NCI-H1048 (cell line): Measurements from ENCODE around the gene RPGRIP1L.

Experiments used
- DNase-seq: peaks from one replicate; lab custom pipeline; 2025; lab: John Stamatoyannopoulos, UW

The RPGRIP1L gene

DNA sequence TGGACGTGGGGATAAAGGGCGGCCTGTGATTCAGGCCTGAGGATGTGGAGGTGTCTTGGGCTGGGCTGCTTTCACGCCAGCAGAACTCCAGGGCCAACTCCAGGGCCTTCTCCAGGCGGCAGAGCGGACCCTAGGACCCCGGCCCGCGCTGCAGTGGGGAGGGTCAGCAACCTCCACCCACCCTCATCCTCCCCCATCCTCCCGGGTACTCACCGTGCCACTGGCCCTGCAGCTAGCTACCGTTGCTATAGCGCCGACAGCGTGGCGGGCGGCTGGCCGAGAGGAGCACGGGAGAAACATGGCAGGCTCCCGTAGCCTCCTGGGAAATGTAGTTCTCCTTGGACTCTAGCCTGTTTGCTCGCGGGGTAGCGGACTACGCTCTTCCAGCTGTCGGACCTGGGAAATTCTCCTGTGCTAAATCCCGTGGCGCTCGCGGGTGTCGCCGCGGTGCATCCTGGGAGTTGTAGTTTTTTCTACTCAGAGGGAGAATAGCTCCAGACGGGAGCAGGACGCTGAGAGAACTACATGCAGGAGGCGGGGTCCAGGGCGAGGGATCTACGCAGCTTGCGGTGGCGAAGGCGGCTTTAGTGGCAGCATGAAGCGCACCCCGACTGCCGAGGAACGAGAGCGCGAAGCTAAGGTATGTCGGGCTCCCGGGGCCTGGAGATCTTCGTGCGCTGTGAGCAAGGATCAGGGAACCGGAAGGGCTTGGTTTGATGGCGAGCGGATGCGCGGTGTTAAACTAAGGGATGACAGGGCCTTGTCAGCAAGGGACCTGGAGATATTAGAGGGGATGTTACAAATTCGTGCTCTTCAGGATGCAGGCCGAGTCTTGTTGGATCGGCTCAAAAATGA, at the start of gene RPGRIP1L, which contains the start of gene FTO:
Gene RPGRIP1L, minus strand, starts transcription at position 270 of the 855 bp plus-strand sequence. CDS start 3,136 bp downstream, outside the sequence.
Gene FTO, plus strand, starts transcription at position 567 of the 855 bp plus-strand sequence.
- peak; percentile 78 for DNase-seq

DNA sequence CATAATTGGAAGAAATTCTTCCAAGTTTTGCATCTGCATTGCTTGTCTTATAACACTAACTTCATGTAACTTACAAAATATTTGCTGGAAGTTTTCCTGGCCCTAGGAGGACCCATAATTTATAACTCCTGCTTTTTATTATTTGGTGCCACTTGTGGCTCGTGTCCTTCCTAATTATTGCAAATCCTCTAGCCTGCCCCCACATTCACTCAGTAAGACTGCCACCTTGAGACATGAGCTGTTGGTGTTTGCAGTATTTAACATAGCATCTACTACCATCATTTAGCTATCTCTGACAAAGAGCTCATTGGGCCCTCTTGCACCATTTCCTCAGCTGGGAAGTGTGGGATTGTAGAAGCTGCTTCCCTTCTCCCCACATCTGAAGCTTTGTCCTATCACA, 49.8 kb upstream of the RPGRIP1L start:
- no peak for DNase-seq

DNA sequence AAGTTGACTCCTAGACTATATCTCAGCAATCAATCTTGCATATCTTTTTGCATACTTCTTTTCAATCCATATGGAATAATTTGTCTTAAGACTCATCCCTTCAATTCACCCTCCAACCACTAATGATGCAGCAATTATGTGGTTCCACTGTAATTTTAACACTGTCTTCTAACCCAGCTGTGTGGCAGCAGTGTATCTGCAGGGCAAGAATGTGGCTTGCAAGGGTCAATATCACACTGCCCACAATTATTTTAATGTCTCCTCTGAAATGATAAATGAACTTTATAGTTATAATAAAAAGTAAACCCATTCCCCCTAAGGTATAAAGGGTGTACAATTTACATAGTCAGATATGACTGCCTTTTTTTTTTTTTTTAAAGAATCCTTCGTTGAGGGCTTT, 48.9 kb upstream of the RPGRIP1L start:
- DNase-seq, result no peak

DNA sequence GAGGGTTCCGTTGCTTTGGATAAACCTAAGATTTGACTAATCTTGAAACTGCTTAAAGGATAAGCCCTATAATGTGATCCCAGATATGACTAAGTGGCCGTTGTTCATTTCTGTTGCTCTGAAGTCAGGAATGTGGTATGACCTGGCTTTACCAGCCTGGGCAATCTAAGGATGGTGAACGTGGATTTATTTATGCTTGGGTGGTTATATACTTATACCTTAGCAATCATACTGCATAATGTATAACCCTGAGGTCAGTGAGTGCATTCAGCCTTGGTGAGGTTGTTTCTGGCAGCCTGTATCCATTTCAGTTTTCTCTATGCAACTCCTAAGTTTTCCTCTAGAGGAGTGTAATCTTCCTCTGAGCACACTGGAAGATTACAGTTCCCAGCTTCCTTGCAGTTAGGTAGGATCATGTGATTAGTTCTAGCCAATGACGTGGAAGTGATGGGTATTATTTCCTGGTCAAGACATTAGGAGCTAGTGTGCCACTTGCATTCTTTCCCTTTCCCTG, 42.2 kb upstream of the RPGRIP1L start:
- DNase-seq, result no peak

DNA sequence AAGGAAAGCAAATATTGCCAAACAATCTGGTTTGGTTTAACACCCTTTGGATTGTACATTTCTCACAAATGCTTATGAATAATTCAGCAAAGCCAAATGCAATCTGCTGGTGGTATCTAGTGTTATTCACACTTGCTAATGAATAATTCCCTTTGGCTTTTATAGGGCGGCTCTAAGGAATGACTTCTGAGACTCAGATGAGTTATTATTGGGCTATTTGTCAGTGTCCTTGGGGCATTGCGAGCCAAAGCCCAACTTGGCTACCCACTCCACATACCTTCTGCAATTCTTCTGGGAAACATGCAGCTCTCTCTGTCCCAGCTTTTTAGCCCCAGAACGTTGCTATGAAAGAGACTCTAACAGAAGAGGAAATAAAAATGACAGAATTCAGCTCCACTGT, 41.4 kb upstream of the RPGRIP1L start:
- no peak for DNase-seq

DNA sequence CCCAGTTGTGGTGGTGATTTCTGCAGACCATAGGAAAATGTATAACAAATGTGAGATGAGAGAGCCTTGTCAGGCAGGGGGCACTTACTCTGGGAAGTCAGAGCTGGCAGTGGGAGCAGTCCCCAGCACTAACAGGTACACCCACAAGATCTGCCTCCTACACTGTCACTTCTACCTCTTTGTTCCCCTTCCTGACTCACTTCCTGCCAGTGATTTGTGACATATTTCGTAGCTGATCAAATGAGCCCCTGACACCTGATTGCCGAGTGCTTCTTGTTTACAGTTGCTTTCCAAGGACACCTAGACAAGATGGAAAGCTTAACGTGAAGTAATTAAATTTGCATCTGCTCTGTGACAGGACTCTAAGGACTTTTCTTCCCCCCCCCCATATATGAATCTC, 40.8 kb upstream of the RPGRIP1L start:
- DNase-seq, result no peak

DNA sequence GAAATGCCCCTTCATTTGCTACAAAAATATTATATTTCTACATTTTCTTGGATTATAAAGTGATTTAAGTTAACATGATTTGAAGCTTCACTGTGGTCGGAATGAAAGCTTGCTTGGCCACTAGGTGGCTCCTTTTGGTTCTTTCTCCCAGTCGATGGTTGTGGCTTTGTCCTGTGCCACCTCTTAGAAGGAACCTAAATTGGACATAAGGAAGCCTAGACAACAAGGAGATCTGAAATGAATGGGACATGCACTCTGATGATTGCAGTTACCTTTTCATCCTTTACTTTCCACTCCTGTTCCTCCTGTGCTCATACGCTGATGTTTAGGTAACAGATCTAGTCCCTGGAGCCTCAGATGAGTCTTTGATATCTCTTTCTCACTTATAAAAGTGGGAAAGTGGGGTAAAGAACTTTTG, 39.5 kb upstream of the RPGRIP1L start:
- no peak for DNase-seq

DNA sequence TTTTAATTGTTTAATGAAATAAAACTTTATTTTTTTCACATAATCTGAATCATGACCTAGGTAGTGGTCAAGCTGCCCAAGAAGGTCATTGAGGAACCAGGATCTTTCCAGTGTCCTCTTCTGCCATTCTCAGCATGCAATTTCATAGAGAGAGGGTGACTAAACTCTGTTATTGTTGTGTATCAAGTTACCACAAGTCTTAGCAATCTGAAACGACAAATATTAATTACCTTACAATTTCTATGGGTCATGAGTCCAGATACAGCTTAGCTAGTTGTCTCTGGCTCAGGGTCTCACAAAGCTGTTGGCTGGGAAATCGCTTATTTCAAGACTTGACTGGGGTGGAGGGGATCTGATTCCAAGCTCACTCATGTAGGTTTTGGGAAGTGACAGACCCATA, 37.9 kb upstream of the RPGRIP1L start:
- no peak for DNase-seq

DNA sequence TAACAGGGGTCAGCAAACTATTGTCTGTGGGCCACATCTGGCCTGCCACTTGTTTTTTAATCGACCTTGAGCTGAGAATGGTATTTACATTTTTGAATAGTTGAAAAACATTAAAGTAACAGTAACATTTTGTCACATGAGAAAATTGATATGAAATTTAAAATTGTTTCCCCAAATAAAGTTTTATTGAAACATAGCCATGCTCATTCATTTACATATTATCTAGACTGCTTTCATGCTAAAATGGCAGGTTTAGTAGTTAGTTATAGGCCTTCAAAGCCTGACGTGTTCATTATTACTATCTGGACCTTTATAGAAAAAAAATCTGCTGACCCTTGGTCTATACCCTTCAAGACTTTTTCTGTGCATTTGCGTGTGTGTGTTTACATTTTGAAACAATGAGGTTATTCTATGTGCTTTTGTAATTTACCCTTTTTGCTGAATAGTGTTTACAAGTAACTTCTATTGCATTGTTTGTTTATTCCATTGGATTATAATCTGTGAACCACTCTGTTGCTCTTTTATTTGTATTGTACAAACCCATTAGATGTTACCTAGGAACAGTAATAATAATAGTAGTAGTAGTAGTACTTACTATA, 37.4 kb upstream of the RPGRIP1L start:
- no peak for DNase-seq

DNA sequence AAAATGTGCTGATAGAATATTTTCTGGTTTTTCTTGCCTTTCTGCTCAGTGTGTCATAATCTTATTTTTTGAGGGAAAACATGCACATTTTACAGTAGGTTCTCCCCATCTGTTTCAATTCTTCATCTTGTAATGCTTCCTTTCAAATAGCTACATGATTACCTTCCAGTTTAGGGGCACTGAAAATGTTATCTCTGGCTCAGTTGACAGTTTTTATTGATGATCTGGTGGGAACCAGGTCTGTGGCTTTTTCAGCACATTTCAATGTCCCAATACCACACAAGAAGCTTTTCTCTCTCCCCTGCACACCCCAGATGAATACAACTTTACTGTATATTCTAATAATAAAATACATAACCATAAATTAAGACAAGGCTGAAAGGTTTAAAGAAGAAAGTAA, 36.8 kb upstream of the RPGRIP1L start:
- DNase-seq, result no peak

DNA sequence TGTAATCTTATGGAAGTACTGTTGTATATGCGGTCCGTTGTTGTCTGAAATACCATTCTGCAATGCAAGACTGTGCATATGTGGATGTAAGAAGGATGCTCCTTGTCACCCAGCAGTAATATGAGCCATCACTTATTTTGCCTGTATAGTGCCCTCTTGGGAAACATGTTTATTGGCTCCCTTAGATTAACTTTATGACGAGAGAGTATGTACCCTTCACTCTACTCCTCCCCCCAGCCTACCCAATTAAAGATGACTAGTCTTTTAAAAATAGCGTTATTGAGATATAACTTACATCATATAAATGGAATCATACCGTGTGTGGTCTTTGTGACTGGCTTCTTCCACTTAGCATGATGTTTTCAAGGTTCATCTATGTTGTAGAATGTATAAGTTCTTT, 33.9 kb upstream of the RPGRIP1L start:
- no peak for DNase-seq

DNA sequence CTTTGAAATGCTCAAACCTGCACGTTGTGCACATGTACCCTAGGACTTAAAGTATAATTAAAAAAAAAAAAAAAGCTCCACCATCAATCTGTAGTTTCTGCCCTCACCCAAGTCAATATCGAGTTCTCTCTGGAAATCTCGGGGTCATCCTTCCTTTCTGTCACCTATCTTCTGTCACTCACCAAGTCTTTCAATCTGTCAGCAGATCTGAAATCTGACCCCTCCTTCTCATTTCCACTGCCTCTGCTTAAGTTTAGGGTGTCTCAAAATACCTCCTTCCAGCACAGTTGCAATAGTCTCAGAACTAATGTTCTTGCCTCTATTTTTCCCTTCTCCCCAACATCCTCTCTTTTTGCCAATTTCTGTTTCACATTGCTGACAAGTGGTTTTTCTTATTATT, 32.6 kb upstream of the RPGRIP1L start:
- DNase-seq, result no peak

DNA sequence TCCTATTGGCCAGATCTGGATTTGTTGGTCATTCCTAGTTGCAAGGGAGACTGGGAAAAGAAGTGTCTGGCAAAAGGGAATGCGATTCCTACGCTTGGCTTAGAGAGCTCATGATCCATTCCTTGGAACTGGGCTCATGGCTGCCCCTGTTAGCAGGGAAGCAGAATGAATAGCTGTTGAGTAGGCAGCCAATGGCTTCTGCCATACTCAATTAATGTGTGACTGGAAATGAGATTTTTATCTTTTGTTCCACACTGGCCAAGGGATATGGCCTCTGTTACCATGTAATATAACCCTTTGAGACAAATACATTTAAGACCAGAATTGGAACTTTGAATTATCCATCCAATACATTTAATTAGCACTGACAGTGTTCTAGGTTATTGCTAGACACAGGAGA, 31.2 kb upstream of the RPGRIP1L start:
- no peak for DNase-seq

DNA sequence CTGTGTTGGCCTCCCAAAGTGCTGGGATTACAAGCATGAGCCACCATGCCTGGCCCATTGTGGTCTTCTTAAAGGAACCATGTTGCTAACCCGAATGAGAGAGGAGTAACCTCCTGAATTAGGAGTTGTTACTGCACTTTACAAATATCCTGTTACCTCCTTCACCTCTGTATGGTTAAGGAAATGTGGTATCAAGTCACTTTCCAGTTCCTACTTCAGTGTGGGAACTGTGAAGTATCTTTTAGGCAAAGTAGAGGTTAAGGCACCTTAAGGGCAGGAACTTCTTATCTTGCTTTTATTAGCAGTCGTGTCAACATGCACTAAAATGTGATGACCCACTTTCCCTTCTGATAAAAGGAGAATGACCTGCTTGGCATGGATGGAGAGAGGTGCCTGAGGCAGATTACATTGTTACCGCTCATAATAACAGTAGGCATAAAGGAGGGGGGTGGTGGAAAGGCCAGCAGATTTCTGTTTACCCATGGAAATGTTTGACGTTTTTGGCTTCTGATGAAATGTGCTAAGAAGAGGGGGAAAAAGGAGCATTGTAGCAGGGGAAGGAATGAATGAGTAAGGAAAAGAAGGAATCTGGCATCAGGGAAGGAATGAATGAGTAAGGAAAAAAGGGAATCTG, 28.8 kb upstream of the RPGRIP1L start:
- no peak for DNase-seq

DNA sequence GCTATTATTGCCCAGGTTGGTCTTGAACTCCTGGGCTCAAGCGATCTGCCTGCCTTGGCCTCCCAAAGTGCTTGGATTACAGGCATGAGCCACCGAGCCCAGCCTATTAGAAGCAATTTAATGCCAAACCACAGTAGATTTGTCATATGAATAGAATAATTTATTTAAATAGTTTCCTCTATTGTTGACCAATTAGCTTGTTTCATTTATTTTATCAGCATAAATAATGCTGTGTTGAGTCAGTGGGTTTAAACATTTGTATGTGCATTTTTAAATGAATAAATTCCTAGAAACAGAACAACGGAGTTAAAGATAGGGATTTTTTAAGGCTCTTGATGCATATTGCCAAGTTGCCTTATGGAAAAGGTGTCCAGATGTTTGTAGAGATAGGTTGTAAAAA, 27.0 kb upstream of the RPGRIP1L start:
- no peak for DNase-seq

DNA sequence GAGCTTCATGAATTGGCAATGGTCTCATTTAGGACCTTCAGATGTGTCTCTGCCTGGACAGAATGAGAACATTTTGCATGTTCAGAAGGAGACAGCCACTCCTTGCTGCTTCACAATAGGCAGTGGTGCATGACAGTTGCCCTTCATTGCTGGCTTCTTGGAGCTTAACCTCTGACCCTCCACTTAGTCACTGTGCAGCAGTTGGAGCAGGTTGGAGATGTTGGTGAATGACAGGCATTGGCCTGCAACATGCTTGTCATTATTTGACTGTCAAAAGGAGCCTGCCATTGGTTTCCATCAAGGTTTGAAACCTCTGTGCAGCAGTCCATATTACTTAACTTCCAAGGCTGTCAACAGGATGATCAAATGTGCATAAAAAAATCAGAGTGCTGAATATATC, 23.0 kb upstream of the RPGRIP1L start:
- no peak for DNase-seq

DNA sequence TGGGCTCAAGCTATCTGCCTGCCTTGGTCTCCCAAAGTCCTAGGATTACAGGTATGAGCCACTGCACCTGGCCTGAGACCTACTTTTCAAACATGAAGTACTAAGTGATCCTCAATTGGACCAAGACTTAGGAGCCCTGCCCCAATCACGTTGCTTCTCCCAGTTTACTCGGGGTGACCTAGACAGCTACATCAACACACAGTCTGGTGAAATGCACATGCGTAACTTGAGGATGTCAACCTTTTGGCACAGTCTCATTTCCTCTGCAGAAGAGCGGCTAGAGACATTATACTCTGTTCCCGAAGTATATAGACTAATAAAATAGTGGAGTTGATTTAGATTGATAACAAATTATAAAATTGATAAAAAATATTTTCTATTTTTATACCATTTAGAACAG, 17.4 kb upstream of the RPGRIP1L start:
- DNase-seq, result no peak

DNA sequence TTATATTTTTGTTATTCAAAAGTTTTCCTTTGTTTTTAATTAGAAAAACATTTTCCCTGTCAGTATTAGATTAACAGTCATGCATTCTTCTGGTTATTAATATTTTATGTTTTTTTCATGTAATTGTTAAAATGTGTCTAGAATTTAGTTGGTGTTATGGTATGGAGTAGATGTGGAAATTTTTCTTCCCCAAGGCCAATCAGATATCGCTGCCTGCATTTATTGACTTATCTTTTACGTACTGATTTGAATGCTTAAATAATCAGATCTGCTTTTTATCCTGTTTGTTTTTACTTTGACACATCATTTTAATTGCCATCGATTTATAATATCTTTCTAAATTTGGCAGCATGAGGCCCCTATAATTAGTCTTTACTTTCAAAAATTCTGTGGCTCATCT, 13.9 kb upstream of the RPGRIP1L start:
- no peak for DNase-seq

DNA sequence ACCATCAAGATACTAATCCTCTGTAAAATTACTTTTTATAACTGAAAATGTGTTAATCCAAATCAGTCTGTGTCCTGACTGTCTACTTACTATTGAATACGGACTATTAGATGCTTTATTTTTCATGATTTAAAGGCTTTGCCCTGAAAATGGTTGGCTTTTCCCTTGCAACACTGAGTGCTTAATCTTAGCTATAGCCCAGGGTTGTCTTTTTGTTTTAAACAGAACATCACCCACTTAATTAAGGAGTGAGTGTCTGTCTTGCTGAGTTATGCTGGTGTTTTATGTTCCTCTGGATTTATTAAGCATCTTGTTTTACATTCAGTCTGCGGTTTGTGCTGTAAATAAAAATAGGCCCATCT, 11.3 kb upstream of the RPGRIP1L start:
- no peak for DNase-seq

DNA sequence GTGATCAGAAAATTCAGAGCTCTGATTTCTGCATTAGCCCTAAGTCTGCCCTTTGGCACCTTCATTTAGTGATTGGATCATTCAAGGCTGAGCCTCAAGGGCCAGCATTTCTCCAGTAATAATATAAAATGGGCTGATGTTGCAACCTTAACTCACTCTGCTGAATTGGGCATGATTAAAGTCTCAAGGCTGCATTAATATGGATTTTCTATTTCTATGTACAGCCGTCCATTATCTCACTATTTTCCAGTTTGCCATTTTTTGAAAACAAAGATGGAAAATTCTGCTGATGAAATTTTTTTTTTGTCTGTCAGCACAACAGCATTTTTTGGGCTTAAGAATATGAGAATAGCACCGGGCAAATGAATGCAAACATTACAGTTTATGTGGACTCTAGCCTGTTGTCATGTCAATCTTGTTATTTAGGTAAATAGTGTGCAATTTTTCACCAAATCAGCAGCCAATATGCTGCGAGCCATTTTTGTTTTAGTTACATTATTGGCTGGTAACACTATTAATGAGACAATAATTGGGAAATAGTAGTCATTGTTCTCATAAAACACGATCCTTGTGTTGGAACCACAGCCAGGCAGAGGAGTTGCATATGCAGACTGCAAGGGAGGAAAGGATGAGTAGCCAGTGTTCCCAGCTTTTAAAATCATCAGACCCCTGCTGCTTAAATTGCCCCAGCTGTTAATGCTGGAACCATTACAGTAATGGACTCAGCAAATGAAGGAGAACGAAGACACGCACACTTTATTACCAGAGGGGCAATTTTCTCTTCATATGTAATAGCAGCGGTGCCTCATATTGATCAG, 10.8 kb upstream of the RPGRIP1L start:
- DNase-seq, result no peak

DNA sequence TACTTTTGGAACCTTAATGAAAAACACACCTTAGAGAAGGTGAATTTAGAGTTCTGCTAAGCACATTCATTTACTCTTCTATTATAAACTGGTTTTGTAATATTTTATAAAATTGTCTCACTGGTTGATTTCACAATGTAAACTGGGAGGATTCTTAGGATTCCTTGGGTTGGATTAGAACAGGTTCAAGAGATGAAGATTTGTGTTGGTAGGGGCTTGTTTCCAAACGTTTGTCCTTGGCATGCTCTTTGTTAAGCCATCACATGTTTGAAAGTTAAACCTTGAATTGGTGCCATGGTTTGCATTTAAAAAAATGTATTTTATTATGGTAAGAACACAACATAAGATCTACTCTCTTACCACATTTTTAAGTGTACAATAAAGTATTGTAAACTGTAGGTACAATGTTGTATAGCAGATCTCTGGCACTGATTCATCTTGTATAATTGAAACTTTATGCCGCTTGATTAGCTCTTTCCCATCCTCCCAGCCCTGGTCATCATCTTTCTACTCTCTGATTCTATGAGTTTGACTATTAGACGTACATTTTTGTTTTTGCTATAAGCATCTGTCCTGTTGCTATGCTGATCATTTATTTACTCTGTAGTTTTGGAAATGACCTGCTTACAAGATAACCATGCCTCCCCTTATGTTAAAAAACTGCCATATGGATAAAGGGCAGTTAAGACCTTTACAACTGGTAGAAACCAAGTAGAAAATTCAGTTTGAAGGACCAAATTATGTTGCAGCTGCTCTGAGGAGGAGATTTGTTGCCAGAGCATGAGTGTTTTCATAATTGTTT, 9.9 kb upstream of the RPGRIP1L start:
- no peak for DNase-seq
